Measurements from ENCODE around the gene TTLL7.

The TTLL7 gene

GRCh38 chr1:83822208-83822607 lies 176.7 kb downstream of the TTLL7 start:
- DNase-seq (ENCODE audit: extremely low read depth in 1 of 2, low read depth in 1 of 2) = no peak

- DNase-seq (ENCODE audit: extremely low read depth in 1 of 2, low read depth in 1 of 2) = no peak
Observed at GRCh38 chr1:83819436-83819835, 179.5 kb downstream of the TTLL7 start.

- DNase-seq (ENCODE audit: extremely low read depth in 1 of 2, low read depth in 1 of 2) = no peak
Observed at GRCh38 chr1:83818916-83819315, 180.0 kb downstream of the TTLL7 start.

GRCh38 chr1:83816836-83817235 lies 182.1 kb downstream of the TTLL7 start:
- DNase-seq (ENCODE audit: extremely low read depth in 1 of 2, low read depth in 1 of 2) = no peak

GRCh38 chr1:83815330-83815729 lies 183.6 kb downstream of the TTLL7 start:
- DNase-seq (ENCODE audit: extremely low read depth in 1 of 2, low read depth in 1 of 2) = no peak

Data from activated CD8-positive, alpha-beta memory T cell treated with anti-CD3 and anti-CD28 coated beads for 1 hour (primary cell).